GM08714 (cell line): Measurements from ENCODE around the gene SLC66A2.

Experiments
- H3K4me3 ChIP-seq: fragments of 200-500 bp; sonication (Bioruptor generic); 2 replicates; pipeline ENCODE4 v1.5.1; 2014; ENCODE audit warnings: mild to moderate bottlenecking, low read length, inconsistent platforms
- ZNF274 ChIP-seq: IDR thresholded peaks from 2 replicates; pipeline ENCODE4 v1.6.1; 2012; ENCODE audit warnings: mild to moderate bottlenecking, low read depth, low read length

Gene SLC66A2

DNA sequence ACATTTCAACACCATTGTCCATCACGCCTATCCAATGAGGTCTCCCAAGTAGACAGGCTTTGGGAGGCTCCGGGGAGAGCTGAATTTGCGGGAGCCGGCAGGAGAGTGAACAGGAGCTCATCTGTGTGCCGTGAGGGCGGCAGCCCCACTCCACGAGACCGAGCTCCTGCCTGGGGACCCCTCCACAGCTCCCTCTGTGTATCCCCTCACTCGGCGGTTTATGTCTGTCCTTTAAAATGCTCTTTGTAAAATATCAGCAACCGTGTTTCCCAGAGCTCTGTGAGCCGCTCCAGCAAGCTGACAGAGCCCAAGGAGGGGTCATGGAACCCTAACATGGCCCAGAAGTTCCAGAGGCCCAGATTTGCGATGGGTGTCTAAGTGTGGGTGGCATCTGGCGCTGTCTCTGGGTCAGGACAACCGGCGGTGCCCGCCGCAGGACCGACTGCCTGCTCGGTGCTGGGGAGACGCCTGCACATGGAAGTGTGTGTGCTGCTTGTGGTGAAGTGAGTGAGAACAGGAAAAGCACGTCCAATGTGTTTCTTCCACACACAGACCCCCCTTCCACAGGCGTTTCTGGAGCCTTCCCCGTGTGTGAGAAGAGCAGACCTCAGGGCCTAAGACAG, 34.8 kb downstream of the SLC66A2 start:
- TF ChIP-seq ZNF274 = no peak
- H3K4me3 ChIP-seq = no peak overlapping the region

DNA sequence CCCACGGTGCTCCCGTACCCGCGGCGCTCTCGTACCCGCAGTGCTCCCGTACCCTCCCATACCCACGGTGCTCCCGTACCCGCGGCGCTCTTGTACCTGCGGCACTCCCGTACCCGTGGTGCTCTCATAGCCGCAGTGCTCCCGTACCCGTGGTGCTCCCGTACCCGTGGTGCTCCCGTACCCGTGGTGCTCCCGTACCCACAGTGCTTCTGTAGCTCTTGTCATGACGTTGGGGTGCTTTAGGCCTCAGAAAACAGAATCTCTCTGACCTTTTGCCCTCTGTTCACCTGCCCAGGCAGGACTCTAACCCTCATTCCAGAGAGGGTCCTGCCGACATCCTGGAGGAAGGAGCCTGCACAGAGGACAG, 35.3 kb downstream of the SLC66A2 start:
- TF ChIP-seq ZNF274 = no peak
- no peak overlapping the region for H3K4me3 ChIP-seq

DNA sequence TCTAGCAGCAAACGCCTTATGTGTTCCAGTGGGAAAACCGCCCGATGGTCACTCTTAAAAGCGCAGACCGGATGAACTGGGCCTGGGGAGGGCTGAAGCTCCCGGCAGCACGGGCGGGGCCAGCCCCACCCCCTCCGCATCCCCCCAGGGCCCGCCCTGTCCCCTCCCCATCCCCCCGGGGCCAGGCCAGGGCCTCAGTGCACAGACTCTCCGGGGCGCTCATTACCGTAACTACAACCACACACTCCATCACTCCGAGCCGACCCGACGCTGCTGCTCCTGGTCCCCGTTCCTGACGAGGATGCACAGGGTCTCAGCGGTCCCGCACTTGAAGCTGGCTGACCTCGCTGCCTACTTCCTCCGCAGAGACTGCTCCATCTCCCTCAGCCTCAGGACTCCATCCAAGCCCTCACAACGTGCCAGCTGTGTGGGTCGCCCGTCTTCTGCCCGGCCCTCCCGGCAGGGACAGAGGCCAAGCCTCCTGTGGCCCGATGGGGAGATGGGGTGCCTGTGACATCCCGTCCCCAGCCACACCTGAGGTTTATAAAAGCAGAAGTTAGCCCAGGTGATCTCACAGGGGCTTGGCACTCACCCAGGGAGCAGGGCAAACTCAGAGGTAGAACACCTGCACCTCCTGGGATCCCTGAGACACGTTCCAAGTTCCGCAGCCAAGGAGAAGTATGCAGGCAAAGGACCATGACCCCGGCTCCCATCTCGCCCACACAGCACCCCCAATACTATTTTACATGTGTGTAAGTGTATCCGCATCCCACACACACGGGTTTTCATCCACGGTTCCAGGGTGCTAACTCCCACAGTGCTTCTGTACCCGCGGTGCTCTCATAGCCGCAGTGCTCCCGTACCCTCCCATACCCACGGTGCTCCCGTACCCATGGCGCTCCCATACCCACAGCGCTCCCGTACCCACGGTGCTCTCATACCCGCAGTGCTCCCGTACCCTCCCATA, 36.0 kb downstream of the SLC66A2 start:
- no peak for TF ChIP-seq ZNF274
- no peak overlapping the region for H3K4me3 ChIP-seq

DNA sequence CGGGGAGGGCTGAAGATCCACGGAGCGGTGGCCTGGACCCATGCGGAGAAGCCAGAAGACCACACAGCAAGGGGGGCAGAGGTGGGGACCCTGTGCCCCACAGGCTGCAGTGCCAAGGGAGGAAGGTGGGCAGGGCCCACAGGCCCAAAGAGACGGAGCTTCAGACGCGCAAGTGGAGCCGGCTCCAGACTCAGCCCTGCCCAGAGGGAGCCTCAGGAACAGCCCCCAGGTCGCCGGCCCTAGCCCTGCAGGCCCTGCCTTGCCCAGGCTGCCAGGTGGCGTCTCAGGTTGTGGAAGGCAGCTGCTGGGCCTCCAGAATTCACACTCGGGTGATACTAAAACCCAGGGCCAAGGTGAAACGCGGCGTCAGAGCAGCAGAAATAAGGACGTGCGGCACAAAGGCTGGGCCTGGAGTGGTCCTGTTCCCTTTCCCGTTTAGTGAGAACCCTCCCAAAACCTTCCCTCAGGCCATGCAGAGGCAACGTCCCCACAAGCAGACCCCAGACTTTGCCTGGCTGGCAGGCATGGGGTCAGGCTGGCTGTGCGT, 36.8 kb downstream of the SLC66A2 start:
- TF ChIP-seq ZNF274 = no peak
- H3K4me3 ChIP-seq = no peak overlapping the region

DNA sequence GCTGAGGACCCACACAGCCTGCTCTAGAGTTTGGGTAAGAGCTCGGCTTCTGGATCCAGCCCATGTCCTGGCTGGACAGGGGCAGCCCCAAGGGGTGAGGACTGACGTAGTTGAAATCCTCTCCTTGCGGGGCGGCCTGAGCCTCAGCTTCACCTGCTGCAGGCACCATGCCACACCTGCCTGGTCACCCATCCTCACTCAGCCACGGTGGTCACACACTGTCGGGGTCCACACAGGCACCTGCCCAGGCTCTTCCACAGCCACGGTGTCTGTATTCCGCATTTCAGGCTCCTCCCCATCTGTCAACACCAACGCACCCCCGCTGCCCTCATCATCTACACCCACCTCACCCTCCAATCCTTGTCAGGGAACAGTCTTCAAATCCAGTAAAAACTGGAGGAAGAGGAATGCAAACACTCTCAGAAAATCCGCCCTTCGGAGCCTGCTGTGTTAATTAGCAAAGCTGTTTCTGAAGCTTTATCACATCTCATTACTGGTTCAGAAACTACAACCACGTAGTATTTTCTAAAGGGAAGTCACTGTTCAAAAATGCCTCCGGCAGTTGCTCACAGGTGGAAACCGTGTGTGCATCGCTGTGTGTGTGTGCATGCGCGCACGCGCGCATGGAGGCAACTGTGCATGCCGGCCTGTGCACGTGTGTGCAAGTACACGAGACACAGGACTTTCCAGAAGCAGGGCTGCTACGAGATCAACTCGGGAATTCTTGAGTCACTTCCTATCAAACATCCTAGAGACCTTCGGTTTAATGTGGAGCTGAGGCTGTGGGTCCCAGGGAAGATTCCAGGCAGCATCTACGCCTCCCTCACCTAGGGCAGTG, 38.2 kb downstream of the SLC66A2 start:
- no peak overlapping the region for H3K4me3 ChIP-seq
- no peak for TF ChIP-seq ZNF274

DNA sequence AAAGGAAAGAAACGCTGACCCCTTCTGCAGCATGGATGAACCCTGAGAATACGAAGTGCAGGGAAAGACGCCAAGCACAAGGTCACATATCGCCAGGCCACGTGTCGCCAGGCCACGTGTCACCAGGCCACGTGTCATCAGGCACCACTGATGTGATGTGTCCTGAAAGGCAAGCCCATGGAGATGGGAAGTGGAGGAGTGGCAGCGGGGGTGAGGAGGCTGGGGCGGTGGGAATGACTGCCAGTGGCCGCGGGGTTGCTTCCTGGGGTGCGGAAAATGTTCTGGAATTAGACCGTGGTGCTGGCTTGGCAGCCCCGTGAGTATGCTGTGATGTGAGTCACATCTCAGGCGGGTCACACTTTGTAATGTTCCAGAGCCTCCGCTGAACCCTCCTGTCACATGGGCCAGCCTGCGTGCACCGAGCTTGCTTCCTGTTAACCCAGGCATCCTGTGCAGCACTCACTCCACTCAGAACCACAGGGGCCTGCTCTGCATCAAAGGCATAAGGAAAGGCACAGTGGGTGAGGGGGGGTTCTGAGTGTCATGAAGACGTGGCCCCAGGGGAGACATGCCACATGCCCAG, 39.0 kb downstream of the SLC66A2 start:
- no peak for TF ChIP-seq ZNF274
- H3K4me3 ChIP-seq = no peak overlapping the region

DNA sequence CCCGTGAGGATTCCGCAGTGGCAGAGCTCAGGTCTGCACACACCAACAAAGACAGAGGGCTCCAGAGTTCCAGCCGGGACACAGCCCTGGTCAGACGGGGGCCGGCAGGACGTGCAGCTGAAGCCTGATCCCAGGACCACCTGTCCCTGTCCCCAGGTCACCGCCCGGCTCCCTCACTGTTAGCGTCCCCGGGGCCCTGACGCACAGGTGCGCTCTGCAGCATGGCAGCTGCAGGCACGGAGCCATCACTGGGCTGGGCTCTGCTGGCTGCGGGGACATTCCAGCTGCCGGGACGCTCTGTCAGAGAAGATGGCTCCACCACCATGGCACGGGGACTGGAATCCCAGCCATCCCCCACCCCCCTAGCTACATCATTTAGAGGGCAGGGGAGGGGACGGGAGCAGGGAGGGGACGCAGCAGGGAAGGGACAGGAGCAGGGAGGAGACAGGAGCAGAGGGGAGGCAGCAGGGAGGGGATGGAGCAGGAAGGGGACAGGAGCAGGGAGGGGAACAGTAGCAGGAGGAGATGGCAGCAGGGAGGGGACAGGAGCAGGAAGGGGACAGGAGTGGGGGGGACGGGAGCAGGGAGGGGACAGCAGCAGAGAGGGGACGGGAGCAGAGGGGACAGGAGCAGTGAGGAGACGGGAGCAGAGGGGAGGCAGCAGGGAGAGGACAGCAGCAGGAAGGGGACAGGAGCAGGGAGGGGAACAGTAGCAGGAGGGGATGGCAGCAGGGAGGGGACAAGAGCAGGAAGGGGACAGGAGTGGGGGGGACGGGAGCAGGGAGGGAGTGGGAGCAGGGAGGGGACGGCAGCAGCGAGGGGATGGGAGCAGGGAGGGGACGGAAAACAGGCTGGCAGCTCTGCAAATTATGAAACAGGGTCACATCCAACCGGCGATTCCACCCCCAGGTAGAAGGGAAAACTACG, 39.8 kb downstream of the SLC66A2 start:
- TF ChIP-seq ZNF274 = no peak
- no peak overlapping the region for H3K4me3 ChIP-seq

DNA sequence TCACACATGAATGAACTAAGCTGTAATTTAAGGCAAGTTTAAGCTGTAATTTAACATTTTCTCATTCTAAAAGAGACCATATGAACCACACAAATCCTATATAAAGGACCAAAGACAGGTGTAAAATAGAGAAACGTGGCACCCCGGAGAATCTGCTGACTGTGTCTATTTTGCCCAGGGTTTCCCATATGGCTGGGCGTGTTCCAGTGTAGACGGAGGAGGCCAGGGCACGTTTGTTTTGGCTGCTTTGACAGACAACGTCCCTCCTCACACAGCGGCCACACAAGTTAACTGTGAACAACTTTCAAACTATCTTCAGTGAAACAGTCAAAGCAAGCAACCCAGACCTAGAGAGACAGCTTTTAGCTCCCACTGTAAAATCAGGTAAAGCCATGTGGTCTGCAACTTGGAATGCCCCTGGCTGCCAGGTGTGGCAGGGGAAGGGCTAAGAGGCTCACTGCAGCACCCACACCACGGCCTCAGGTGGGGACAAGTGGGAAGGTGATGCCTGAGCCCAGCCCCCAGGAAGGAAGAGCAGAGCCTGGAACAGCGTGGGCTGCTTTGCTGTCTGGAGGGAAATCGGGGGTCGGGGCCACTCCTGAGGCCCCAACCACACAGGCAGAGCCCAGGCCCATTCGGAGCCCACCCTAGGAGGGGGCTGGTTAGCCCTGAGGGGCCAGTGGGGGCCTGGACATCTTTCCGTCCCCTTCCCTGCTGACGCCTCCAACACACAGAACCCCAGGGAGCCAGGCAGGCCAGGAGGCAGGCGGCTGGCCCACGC, 40.7 kb downstream of the SLC66A2 start:
- no peak overlapping the region for H3K4me3 ChIP-seq
- no peak for TF ChIP-seq ZNF274

DNA sequence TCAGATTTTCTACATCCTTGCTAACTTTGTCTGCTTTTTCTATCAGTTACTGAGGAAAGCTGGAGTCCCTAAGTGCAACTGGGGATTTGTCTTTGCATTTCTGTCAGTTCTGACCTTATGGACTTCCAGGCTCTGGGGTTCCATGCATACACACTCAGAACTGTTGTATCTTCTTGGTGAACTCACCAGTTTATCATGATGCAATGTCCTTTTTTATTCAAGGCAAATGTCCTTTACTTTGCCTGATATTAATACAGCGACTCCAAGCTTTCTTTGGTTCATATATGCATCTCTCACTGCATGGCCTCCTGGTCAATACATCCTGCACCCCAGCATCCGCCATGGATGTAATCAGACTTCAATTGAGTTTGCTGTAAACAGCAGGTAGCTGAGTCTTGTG, 44.7 kb downstream of the SLC66A2 start:
- no peak overlapping the region for H3K4me3 ChIP-seq
- no peak for TF ChIP-seq ZNF274

DNA sequence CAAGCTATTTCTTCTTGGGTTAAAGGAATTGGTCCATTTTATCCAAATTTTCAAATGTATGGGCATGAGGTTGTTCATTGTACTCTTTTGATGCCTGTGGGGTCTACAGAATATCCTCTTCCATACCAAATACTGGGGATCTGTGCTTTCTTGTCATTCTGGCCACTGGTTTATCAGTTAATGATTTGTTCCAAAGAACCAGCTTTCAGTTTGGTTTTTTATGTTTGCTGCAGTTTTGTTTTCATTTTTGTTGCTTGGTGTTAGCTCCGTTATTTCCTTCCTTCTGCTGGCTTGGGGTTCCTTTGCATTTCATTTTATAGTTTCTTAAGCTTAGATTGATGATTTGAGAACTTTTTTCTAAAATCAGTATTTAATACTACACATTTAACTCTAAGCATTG, 45.5 kb downstream of the SLC66A2 start:
- no peak for TF ChIP-seq ZNF274
- H3K4me3 ChIP-seq = no peak overlapping the region

DNA sequence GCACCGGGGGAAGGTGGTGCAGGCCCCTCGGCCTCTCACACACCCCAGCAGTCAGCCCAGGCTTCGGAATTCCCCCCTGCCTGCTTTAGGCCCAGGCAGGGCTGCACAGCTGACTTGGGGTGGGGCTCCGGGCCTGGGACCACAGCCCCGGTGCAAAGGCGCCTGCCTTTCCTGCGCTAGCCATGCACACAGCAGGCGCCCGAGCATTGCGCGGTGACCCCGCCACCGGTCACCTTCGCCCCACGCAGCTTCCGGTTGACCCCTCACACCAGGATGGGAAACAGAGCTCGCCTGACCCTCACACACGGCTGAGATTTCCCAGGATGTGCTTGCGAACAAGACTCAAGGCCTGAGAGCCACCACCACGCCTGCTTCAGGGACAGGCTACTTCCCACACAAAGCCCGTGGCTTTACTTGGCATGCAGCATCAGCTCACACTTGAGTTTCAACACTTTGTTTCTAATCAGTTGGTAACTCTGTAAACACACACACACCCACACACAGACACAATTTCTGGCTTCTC, 46.0 kb downstream of the SLC66A2 start:
- TF ChIP-seq ZNF274 = no peak
- no peak overlapping the region for H3K4me3 ChIP-seq
